ENCODE results near the gene UBE2U.

Gene UBE2U

DNA sequence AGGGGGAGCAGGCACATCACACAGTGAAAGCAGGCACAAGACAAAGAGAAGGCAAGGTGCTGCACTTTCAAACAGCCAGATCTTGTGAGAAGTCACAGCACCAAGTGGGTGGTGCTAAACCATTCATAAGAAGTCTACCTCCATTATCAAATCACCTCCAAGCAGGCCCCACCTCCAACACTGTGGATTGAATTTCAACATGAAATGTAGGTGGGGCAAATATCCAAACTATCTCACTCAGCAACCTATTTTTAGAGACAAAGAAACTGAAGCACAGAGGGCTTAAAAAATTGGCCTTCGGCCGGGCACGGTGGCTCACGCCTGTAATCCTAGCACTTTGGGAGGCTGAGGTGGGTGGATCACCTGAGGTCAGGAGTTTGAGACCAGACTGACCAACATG, 90.4 kb downstream of the UBE2U start:
- DNase-seq (ENCODE audit: low read depth in 2 of 2) = no peak

DNA sequence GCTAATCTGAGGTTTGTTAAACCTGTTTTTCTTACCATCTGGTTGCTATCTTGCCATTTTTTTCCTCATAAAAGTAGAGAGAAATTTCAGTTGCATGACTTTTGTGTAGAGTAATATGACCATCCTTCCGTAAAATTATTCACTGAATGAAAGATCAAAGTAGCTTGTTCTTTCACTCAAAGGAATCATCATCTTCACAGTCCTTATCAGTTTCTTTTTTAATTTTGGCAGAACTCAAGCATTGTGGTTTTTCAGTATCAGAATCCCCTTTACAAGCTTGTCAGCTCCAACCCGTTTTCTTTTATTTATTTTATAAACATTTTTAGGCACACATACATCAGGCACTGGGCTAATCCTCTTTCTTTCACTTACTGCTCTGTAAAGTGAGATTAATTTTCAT, 91.7 kb downstream of the UBE2U start:
- DNase-seq (ENCODE audit: low read depth in 2 of 2) = no peak

DNA sequence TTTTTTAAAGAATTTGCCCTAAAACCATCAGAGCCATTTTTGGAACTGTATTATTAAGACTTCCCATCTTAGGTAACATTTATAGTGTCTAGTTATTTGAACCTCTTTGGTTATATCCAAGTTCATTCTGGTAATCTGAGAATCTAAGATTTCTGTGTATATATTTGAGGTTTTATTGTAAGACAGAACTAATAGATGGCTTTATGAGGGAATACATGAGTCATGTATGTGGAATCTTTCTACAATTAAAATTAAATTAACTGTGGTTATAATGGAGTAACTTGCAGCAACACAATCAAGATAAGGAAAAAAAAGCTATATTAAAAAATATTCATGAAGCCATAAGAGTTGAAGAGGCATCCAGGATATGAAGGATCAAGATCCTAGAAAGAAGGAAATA, 92.1 kb downstream of the UBE2U start:
- no peak for DNase-seq (ENCODE audit: low read depth in 2 of 2)

DNA sequence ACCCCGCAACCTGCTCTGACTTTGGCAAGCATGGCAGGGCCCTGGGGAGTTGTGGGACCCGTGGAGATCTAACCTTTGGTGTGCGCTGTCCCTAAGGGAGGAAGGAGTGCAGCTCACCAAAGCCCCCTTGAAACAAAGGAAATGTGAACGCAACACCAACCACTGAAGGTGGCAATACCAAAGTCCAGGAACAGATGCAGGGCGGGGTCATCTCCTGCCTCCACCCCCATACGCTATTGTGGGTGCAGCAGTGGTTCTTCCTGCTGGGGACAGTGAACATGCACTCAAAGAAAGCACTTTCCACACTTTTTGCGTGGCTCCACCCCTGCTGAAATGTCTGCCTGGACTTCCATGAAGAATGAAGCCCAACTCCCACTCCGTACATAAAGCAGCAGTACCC, 93.0 kb downstream of the UBE2U start:
- no peak for DNase-seq (ENCODE audit: low read depth in 2 of 2)

DNA sequence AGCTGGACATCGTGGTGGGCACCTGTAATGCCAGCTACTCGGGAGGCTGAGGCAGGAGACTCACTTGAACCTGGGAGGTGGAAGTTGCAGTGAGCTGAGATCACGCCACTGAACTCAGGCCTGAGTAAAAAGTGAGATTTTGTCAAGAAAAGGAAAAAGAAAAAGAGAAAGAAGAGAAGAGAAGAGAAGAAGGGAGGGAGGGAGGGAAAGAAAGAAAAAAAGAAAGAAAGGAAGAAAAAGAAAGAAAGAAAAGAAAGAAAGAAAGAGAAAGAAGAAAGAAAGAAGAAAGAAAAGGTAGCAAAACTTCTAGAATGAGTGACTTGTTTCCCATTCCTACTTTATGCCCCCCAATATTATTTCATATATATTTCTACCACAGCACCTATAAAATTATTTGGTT, 98.8 kb downstream of the UBE2U start:
- DNase-seq (ENCODE audit: low read depth in 2 of 2) = no peak

DNA sequence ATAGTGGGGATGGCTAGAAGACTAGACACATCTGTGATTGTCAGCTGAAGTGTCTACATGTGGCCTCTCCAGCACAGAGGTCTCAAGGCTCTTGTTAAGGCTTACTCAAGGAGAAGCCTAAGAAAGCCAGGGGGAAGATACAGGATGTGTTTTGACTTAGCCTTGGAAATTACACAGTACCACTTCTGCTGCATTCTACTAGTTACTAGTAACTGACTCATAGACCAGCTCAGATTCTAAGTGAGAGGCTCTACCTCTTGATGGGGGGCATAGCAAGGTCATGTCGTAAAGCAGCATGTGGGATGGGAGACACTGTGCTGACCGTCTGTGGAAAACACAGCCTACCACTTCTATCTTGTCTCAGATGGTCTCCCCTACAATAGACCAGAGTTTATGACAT, 99.5 kb downstream of the UBE2U start:
- no peak for DNase-seq (ENCODE audit: low read depth in 2 of 2)

DNA sequence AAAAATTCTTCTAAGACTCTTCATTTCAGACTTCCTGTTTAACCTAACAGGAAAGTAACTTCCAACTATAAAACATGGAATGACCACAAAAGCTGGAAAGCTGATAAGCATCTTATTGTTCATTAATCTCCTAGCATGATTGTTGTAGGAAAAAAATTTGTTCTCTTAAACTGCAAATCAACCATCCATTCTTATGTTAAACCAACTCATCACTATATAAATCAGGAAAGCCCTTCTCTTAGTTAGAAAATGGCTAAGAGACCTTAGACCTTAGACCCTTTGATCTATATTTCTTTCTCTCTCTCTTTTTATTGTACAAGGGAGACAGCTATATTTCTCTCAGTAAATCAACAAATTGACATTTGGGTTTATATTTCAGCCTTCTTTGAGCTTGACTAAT, 101.4 kb downstream of the UBE2U start:
- DNase-seq (ENCODE audit: low read depth in 2 of 2) = no peak

DNA sequence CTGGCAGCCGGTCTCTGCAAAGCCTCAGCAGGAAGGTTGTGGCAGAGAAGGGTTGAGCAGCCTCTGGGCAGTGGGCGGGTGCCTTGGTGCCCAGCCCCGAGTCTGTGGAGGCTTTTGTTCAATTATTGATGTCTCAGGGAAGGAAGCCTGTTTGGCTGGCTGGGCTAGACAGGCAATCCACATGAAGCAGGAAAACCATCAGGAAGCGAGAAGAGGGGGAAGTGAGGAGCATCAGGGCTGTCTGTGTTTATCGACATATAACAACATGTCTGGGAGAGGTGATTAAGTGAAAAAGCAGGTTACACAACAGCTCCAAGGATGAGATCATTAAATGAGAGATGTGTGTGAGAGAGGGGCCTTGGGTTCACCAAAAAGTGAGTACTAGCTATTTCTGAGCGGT, 105.4 kb downstream of the UBE2U start:
- DNase-seq (ENCODE audit: low read depth in 2 of 2) = no peak

DNA sequence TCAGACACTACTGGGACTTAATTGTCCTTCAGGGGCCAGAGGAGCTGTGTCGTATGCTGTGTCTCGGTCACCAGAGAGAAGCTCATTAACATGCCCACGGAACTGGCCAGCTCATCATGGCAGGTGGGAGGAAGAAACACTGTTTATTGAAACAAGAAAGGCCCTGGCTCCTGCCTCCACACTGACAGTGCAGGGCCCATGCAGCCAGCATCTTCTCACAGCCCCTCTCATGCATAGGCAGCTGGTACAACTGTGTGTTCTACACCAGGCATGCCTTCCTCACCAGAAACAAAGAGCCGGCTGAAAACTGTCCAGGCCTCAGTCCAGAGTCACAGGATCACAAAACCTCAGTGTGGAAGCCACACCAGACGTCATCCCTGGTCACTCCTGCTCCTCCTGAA, 106.0 kb downstream of the UBE2U start:
- DNase-seq (ENCODE audit: low read depth in 2 of 2) = no peak

DNA sequence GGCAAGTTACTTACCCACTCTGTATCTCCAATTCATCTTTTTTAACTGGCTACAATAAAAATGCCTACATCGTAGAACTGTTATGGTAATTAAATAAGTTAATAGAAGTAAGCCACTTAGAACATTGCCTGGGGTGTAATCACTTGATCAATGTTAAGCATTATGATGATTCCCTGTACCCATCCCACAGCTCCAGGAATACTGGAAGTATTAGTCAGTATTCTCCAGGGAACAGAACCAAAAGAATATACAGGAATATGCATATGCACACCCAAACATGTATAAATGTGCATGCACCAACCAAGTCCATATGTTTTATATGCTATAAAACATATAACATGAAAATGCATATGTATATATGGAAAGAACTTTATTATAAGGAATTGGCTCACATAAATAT, 107.3 kb downstream of the UBE2U start:
- no peak for DNase-seq (ENCODE audit: low read depth in 2 of 2)

DNA sequence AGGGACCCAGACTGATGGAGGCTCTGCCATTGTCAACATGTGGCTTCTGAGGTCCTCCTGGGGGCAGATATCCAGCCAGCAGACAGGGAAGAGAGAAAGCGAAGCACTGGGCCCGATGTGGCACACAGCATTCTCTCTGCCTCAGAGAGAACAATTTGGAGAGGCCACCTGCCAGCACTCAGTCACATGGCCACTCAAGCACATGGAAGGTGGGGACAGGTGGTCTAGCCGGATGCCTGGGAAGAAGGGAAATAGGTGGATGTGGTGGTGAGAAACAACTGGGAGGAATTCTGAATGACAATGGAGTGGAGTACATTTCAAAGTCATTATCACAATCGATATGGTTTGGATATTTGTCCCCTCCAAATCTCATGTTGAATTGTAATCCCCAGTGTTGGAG, 109.0 kb downstream of the UBE2U start:
- no peak for DNase-seq (ENCODE audit: low read depth in 2 of 2)

DNA sequence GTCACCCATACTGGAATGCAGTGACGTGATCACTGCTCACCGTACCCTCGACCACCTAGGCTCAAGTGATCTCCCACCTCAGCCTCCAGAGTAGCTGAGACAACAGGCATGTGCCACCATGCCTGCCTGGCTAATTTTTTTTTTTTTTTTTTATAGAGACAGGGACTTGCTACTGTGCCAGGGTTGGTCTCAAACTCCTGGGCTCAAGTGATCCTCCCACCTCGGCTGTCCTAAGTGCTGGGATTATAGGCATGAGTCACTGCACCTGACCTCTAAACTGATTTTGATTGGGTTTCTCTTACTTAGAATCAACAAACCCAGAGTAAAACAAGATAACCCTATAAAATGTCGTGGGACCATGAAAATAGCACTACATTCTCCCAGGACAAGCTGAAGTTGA, 112.0 kb downstream of the UBE2U start:
- DNase-seq (ENCODE audit: low read depth in 2 of 2) = no peak

Data from stimulated activated CD4-positive, alpha-beta T cell treated with anti-CD3 and anti-CD28 coated beads, Interleukin-1b, Interleukin-23, amount 100 ng/mL, for 1 hour (primary cell).